ENCODE results near the gene IL17RE.

- no peak for TF ChIP-seq CTCF (IDR thresholded peaks at IDR 0.05; ENCODE audit: low read depth, low read length, poor library complexity, severe bottlenecking)
- TF ChIP-seq EZH2phosphoT487 (IDR thresholded peaks at IDR 0.05; ENCODE audit: borderline replicate concordance, low read length), result no peak
Observed at GRCh38 chr3:9945358-9945757, 42.7 kb downstream of the IL17RE start.
